HT-29 (cell line): Measurements from ENCODE around the gene DHX34. TPM values are rescaled to one million over a fixed set of nuclear protein-coding genes. Genes with fewer than 3 reads are reported as not detected.
"Not testable (repeated sequence)": the region's sequence is repeated elsewhere in the genome, so short reads cannot be mapped to it uniquely, and the experiment has no call there.

Experiments used
- DNase-seq: peaks from one replicate; pipeline ENCODE4 v3.0.0-alpha.2; 2015; ENCODE audit warnings: low spot score
- total RNA-seq: library from RNA; depleted of rRNA; stranded (reverse); fragments of >200 nt; shearing (Covaris generic); gene quantifications from 2 replicates; pipeline ENCODE4 v1.2.3, GENCODE V29; 2014

Gene DHX34
- total RNA-seq, 1 experiment from 2014 or later: 88.4 TPM

DNA sequence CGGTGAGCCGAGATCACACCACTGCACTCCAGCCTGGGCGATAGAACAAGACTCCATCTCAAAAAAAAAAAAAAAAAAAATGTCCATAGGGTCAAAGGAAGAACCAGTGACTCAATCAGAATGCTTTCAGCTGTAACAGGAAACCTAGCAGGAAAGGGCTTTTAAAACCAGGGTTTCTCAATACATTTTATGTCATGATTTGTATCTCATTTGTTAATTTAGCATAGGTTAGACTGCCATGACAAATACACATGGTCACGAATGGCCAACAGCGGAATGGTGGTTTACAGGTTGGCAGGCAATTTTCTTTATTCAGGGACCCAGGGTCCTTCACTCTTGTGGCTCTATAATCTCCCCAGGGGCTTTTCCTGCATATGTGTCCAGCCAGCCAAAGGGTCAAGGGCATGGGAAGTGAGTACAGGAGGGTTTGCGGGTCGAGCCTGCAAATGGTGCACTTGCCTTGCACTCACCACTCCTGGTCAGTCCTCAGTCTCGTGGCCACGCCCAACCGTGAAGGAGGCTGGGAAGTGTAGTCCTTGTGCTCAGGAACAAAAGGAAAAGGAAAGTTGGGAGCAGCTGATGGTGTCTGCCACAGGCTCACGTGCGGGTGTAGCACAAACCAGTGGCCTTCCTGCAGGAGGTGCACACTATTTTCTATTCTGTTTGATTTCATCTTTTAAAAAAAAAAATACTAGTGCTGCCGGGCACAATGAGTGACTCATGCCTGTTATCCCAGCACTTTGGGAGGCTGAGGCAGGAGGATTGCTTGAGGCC, 14.8 kb downstream of the DHX34 start:
- DNase-seq: peak; percentile 32

DNA sequence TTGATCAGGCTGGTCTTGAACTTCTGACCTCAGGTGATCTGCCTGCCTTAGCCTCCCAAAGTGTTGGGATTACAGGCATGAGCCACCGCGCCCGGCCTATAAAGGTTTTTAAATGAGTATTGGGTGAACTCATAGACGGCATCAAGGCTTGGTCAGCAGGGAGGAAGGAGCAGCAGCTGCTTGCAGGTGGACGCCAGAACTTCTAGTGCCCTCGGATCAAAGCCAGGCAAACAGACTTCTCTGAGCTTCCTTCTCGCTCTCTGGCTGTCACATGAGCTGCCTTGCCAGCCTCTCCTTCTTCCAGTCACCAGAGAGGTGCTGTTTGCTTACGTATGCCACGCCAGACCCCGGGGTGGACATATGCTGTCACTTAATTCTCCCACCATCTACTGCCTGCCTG, 16.3 kb downstream of the DHX34 start:
- DNase-seq: not testable (repeated sequence)

DNA sequence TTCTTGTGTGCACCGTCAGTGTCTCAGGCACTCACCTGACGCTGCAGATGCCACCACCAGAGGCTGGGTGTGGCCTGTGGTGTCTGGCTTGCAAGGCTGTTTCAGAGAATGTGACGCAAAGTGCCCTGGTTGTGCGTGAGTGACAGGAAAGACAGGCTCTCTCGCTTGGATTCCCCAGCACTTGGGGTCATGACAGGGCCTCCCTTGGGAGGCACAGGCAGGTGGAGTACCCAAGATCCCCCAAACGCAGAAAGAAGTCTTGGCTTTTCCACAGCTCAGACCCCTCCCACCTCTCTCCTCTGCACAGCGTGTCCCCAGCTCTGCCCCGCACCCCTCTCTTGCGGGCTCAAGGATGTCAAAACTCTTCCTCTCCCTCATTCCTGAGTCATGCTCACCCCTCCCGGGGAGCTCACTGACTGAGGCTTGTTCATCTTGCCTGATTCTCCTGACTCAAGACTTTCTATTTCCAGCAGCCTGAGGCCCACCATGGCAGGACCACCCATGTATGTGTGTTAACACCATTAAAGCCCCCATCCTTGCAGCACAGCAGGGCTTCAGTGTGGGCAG, 21.0 kb downstream of the DHX34 start:
- no peak for DNase-seq

DNA sequence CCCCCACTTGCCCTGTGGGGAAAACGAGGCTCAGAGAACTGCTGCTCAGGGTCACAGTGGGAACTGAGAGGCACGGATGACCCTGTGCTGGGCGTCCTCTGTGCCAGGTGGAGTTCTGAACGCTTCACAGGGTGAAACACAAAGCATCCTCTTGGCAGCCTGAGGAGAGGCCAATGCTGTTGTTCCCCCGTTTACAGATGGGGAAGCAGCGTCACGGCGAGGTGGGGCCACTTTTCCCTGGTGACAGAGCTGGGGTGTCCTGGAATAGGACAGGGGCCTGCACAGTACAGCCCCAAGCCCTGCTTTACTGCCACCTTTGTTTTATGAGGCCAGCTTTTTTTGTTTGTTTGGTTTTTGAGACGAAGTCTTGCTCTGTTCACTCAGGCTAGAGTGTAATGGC, 22.1 kb downstream of the DHX34 start:
- DNase-seq: no peak

DNA sequence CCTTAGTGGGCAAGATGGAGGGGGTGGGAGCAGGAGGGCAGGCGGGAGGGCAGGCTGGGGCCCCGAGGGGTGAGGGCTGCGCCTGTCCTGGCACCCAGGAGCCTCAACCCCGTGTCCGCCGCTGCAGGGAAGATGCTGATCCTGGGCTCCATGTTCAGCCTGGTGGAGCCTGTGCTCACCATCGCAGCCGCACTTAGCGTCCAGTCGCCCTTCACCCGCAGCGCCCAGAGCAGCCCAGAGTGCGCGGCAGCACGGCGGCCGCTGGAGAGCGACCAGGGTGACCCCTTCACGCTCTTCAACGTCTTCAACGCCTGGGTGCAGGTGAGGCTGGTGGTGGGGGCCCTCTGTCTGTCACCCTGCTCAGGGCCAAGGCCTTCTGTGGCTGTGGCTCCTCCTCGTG, 23.5 kb downstream of the DHX34 start:
- DNase-seq: no peak

DNA sequence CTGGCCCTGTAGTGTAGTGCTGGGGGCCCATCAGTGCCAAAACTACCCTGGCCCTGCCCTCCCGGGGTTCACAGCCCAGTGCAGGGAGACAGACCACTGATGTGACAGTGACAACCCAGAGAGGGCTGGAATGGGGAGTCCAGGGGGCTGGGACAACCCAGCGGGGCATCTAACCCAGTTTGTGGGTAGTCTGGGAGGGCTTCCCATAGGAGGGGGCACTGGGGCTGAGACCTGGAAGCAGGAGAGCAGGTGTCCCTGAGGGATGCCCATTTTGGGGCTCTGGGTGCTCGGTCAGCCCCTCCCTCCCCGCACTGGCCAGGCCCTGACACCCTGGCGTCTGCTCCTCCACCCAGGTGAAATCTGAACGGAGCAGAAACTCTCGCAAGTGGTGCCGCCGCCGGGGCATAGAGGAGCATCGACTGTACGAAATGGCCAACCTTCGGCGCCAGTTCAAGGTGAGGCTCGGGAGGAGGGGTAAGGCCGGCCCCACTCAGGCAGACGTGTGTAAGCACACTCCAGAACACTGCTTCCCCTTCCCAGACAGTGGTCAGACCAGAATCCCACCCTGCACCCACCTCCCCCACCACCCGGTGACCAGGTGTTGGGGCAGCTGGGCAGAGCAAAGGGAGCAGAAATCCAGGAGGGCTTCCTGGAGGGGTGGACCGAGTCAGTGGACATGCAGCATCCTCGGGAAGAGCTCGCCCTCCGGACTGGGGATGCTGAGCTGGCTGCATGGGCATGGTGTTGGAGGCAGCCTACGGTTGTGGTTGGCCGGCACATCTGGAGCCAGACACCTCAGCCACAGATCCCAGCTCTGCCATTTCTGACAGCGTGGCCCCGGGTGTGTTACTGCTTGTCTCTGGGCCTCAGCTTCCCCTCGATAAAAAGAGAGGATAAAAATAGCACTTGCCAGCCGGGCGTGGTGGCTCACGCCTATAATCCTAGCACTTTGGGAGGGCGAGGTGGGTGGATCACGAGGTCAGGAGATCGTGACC, 24.4 kb downstream of the DHX34 start:
- DNase-seq: no peak

DNA sequence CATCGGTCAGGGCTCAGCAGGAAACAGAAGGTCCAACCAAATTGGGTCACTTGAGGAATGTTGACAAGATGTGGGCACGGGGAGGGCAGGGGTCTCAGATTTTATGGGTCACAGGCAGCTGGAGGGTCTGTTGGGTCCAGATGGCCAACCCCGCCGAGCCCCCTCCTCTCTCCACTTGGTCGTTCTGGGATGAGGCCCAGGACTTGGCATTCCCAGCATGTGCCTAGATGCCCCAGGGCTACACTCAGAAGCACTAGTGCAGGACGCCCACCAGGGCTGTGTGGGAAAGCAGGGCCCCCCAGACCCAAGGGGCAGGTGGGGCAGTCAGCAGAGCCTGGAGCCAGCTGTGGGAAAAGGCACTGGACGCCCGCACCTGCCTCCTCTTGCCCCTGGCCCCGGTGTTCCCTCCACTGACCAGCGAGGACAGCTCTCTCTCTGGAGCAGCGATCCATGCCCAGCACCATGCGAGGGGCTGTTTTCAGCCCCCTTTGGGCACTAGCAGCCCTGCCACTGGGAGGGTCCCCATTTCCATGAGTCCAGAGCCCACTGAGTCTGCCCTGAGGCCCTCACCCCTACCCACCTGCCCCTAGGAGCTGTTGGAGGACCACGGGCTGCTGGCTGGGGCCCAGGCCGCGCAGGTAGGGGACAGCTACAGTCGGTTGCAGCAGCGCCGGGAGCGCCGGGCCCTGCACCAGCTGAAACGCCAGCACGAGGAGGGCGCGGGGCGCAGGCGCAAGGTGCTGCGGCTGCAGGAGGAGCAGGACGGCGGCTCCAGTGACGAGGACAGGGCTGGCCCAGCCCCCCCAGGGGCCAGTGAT, 26.0 kb downstream of the DHX34 start:
- no peak for DNase-seq

DNA sequence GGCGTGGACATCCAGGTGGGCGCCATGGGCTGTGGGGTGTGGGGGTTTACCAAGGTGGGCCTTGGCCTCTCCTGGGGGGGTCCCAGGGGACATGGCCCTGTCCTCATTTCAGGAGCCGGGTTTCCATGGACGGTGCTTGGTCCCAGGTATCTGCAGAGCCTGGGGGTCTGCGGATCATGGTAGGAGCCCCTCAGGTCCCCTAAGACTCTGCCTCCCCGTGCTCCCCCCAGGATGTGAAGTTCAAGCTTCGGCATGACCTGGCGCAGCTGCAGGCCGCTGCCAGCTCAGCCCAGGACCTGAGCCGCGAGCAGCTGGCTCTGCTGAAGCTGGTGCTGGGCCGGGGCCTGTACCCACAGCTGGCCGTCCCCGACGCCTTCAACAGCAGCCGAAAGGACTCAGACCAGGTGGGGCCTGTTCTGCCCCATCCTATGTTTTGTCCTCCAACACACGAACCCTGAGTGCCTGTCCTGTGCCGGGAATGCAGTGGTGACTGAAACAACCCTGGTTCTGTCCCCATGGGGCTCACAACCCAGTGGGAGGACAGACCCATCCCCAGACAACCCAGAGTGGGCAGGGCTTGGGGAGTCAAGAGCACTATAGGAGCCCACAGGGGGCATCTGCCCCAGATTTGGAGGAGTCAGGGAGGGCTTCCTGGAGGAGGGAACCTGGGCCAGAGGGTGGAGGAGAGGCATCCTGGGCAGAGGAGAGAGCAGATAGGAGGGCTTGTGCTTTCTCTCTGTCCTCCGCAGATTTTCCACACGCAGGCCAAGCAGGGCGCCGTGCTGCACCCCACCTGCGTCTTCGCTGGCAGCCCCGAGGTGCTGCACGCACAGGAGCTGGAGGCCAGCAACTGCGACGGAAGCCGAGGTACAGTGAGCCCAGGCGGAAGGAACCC, 26.8 kb downstream of the DHX34 start:
- DNase-seq: no peak

DNA sequence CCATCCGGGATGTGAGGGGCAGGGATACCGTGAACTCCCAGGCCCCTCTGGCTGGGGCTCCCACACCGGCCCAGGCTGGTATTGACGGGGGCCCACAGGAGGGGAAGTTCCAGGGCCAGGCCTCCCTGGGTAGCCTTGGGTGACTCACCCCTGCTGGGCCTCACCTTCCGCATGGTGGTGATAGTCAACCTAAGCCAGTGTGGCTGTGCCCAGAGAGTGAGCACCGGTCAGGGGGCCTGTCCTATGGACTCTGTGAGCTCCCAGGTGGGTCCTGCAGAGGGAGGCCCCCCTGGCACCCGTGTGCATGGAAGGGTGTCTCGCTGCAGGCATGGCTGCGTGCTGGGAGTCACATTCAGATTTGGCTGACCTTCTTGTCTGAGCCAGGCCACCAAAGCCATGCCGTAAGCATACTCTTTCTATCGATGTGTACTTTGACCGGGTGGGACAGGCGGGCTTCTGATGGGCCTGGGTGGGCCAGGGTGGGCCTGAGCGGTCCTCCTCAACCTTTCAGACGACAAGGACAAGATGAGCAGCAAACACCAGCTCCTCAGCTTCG, 27.6 kb downstream of the DHX34 start:
- DNase-seq: no peak

DNA sequence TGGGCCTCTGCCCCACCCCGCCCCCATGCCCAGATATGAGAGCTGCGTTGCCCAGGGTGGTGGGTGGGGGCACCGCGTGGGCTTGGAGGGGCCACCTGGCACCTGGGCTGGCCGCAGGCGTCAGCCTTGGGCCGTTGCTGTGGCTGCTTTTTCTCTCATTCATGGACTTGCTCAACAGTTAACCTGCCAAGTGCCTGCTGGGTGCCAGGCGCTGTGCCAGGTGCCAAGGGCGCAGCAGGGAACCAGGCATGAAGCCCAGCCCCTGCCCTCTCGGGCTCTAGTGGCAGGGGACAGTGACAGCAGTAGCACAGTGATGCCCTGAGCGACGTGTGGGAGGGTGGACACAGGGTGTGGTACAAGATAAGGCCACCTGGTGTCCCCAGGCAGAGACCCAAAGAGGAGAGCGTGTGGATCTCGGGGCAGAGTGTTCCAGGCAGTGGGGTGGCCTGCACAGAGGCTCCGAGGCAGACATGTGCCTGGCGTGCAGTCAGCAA, 28.1 kb downstream of the DHX34 start:
- DNase-seq: peak; percentile 36

DNA sequence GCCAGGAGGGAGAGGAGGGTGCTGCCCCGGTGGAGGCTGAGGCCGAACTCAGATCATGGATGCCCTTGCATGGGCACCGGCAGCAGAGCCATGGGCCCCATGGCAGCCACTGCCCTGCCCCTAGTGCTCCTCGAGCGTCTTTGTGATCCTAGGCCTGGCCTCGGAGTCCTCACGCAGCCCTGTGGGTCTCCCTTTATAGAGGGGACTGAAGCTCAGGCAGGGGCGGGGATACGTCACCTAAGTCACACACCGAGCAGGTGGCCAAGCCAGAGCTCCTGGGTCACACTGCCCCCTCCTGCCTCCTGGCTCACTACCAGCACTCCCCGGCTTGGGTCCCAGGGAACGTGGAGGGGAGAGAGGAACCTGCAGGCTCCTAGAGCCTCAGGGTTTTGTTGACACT, 28.7 kb downstream of the DHX34 start:
- no peak for DNase-seq

DNA sequence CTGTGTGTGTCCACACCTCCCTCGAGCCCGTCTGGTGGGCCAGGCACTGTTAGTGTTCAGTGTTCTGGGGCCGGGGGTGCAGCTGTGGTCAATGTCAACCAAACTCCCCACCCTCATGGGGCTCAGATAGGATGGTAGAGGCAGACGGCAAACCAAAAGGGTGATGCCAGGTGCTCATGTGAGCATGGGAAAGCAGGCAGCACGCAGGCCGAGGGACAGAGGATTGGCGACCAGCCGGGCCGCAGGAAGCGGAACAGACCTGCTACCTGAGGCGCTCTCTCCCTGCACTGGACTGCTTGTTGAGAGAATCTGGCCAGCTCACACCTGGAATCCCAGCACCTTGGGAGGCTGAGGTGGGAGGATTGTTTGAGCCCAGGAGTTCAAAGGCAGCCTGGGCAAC, 29.1 kb downstream of the DHX34 start:
- no peak for DNase-seq

DNA sequence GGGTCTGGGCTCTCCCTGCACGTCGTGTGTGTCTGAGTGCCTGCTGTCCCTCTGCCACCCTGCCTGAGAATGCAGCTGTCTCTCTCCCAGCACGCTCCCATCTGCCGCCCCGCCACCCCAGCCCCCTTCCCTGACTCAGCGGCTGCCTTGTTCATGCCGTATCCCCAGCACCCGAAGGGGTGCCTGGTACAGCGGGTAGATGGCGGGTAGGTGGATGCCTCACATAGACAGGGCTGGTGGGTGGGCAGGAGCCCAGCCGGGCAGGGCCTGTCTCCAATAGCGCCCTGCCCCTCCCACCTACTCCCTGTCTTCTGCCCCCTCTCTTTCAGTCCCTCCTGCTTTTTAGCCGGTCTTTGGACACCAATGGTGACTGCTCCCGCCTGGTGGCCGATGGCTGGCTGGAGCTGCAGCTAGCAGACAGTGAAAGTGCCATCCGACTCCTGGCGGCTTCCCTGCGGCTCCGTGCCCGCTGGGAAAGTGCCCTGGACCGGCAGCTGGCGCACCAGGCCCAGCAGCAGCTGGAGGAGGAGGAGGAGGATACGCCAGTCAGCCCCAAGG, 30.3 kb downstream of the DHX34 start:
- no peak for DNase-seq

DNA sequence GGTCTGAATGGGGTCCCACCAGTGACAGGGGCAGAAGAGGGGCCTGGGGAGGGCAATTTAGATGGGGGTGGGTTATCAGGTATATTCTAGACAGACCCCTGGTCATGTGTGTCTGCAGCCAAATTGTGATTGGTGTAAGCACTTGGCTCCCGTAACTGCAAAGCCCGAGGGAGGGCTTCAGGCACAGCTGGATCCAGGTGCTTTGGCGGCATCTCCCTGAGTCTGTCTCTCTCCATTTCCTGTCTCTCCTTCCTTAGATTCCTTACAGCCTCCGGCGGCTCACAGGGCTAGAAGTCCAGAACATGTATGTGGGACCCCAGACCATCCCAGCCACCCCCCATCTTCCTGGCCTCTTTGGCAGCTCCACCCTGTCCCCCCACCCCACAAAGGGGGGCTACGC, 31.4 kb downstream of the DHX34 start:
- DNase-seq: no peak

DNA sequence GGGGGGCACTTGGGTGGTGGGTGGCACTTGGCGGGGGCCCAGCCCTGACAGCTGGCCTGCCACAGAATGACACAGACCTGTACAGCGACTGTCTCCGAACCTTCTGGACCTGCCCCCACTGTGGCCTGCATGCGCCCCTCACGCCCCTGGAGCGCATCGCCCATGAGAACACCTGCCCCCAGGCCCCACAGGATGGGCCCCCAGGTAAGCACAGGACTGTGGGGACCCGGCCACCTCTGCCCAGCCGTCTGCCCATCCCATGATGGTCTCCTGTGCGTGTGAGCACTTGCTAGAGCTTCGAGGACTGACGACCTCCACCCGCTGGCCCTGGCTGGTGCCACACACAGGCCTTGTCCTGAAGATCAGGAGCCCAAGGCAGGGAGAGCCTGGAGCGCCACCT, 32.0 kb downstream of the DHX34 start:
- no peak for DNase-seq

DNA sequence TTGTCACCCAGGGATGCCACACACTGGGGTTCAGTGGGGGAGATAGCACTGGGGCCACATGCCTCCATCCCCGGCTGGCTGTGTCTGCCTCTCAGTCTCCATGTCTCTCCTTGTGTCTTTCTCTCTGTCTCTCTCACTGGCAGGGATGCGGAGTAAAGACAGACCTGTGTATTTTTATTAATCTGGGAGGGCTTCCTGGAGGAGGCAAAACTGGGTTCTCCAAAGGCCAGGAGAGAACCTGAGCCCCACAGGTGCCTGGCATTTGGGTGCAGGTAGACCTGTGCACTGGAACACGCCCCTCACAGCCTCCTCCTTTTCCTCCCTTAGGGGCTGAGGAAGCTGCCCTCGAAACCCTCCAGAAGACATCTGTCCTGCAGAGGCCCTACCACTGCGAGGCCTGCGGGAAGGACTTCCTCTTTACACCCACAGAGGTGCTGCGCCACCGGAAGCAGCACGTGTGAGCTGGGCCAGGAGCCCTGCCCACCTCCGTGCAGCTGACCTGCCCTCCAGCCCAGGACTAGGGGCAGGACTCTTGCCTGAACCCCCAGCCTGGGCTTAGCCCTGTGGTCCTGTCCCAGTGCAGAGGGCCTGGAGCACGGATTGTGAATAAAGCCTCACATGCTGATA, 32.7 kb downstream of the DHX34 start:
- DNase-seq: no peak

DNA sequence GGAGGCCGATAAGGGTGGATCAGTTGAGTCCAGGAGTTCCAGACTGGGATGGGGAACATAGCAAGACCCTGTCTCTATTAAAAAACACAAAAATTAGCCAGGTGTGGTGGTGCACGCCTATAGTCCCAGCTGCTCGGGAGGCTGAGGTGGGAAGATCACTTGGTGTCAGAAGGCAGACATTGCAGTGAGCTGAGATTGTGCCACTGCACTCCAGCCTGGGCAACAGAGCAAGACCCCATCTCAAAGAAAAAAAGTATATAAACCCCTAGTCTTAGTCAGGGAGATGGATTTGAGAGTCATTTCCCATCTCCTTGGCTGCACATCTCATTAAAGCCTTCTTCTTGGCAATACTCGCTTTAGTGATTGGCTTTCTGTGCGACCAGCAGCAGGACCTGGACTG, 34.8 kb downstream of the DHX34 start:
- DNase-seq: not testable (repeated sequence)

DNA sequence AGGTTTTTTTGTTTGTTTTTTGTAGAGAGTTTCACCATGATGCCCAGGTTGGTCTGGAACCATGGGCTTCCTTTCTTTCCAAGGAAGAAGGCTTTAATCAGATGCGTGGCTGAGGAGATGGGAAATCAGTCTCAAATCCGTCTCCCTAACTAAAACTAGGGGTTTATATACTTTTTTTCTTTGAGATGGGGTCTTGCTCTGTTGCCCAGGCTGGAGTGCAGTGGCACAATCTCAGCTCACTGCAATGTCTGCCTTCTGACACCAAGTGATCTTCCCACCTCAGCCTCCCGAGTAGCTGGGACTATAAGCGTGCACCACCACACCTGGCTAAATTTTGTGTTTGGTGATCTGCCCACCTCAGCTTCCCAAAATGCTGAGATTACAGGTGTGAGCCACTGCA, 35.4 kb downstream of the DHX34 start:
- DNase-seq: not testable (repeated sequence)

DNA sequence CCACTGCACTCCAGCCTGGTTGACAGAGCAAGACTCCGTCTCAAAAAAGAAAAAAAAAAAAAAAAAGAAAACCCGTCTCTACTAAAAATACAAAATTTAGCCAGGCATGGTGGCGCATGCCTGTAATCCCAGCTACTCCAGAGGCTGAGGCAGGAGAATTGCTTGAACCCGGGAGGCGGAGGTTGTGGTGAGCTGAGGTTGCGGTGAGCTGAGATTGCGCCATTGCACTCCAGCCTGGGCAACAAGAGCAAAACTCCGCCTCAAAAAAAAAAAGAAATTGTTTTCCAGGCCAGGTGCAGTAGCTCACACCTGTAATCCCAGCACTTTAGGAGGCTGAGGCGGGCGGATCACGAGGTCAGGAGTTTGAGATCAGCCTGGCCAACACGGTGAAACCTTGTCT, 37.5 kb downstream of the DHX34 start:
- DNase-seq: not testable (repeated sequence)
